Loucy (cell line): ENCODE measurements around the gene HIGD2A.

Experiments used
- CTCF ChIP-seq: fragments of 200-600 bp; sonication (generic); conservative IDR thresholded peaks from 2 replicates; pipeline ENCODE4 v1.5.1; 2014; ENCODE audit warnings: mild to moderate bottlenecking, antibody characterized with exemption, low read length
- EZH2phosphoT487 ChIP-seq: fragments of 200-600 bp; IDR thresholded peaks from 2 replicates; pipeline ENCODE4 v1.6.1; 2018; ENCODE audit warnings: antibody characterized with exemption, mild to moderate bottlenecking, moderate library complexity, borderline replicate concordance

- TF ChIP-seq CTCF (no peak), EZH2phosphoT487 (no peak)
Measured at GRCh38 chr5:176410486-176411180, 22.1 kb downstream of the HIGD2A start.
